ENCODE results near the gene UGT3A2.

The UGT3A2 gene

DNA sequence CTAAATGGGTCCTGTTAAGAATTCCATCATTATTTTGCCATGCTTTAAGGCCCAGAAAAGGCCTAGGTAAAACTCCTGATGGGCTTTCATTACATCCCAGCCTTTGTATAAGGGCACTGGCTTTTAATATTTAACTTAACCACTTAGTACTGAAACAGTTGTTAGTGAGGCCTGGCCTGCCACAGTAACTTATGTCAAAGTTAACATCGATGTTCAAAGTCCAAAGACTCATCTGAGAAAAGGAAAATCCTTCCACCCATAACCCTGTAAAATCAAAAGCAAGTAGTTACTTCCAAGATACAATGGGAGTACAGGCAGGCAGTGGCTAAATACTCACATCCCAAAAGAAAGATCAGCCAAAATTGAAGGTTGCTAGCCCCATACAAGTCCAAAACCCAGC is 60.5 kb downstream of the UGT3A2 start:
- DNase-seq = no peak

DNA sequence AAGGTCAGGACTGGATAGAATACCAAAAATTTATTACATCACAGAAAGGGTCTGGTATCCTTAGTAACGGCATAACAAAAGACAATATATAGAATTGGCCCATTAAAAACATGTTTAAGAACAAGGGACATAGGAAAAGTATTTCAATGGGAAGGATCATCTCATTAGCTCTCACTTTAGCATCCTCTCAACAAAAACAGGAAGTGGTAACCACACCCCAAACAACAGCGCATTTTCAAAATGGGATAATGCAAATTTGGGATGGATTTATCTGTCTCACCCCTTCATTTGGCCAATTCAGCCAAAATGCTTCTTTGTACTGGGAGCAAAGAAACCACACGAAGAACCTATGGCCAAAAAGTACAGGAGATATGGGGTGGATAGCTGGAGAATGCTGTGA is 65.7 kb downstream of the UGT3A2 start:
- no peak for DNase-seq

DNA sequence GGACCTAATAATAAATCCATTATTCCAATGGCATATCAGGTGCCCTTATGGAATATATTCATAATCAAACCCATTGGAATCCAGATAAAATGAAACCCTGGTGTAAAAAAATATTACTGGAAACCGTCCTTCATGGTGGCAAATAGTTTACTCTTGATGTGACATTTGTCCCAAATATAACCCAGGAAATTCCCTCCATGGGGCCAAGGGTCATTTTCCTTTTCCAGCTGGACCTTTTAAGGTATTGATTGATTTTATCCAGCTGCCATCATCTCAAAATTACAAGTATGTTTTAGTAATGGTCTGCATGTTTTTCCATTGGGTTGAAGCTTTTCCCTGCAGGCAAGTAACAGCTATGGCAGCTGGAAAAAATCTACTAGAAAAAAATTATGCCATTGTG is 67.1 kb downstream of the UGT3A2 start:
- no peak for DNase-seq

DNA sequence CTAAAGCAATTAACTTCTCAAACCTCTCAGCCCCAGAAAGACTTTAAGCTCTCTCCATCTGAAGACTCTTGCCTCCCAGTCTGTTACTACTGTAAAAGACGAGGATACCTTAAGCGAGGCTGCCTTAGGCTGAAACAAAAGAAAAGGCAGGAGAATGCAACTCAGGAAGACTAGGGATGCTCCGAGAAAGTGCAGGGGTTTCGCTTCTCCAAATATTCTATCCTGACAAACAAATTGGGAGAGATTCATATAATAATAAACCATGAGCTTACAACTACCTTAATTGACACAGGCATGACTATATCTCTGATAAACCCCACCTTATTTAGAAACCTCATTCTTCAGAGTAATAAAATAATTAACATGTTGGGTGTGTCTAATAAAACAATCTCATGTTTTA is 70.6 kb downstream of the UGT3A2 start:
- DNase-seq = no peak

DNA sequence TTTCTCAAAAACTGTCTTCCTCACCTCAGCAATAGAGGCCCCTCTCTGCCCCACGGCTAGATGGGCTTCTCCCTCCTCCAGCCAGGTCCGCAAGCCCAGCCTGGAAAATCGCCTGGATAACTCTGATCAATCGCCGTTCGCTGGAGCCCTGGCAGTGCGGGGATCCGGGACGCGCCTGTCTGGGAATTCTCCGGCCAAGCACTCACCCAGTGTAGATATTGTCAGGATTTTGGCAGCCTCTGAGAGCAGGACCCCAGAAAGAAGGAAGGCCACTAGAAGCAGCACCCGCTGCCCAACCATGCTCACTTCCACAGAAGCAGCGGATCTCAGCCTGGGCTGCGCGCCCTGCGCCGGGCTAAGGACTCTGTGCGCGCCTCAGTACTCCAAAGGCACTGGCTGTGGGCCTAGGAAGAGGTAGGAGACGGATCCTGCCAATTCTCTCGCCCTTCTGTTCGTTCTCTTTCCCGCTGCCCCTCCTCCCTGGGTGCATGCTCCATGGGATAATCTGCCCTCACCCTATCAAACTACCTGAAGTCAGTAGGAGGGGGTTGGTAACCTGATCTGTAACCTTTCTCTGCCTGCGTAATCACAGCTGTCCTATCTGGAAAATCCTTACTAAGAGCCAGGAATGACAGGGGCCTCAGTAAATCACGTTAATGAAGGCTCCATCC is 75.6 kb downstream of the UGT3A2 start, which contains the start of gene UGT3A1:
TSS of gene UGT3A1 (minus strand) at position 450 of the 671 bp plus-strand sequence. CDS start at position 300, 150 bp downstream.
- no peak for DNase-seq

DNA sequence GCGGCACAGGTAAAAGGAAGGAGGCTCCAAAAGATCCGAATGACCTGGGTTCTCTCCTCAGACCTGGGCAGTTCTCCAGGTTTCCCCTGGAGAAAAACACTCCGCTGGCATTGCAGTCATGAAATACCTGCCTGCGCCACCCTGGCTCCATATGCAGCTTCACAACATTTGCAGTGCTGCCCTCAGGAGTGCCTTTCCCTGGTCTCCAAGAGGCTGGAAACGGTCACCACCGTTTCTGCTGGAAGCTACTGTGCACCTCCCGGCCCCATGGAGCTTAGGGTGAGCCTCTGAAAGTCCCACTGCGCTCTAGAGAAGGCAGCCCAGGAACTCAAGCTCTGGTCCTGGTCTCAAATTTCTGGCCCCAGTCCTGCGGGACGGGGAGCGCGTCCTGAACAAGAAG is 76.2 kb downstream of the UGT3A2 start:
- DNase-seq = no peak

DNA sequence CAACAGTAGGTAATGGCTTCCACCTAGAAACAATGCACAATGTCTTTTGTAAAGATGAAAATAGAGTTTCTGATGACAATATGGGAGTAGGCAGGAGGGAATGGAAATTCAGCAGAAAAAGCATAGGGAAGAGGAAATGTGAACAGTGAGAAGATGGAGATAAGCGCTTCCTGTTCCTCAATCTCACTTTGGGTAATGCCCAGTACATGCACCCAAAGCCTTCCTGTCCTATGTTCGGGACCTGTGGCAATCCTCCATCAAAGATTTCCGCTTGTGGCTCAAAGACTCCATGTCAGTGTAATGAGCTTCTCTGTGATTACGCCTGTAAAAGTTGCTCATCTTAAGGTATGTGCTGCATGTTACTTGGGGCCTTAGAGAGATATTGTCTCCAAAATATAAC is 78.2 kb downstream of the UGT3A2 start:
- DNase-seq = no peak

DNA sequence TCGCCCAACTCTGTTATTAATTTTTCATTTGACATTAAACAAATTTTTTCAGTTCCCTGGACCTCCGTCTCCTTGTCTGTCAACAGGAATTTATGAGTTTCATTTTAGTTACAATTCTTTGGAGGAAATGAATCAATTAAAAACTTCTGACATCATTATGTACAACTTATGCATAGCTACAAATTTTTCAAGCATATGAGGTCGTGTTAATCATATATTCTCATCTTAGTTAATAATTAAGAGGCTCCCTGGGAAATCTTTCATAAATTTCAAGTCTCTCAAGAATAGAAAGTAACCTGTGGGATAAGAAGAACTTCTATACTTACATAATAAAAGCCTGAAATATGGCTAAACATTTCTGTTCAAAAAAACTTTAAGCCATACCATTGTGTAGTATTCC is 78.9 kb downstream of the UGT3A2 start:
- DNase-seq = no peak
